Prostate gland (tissue), 2 donors: ENCODE measurements around the gene LHFPL3.

ENCODE experiments used
- POLR2AphosphoS5 ChIP-seq: sonication (generic); formaldehyde crosslinking; IDR thresholded peaks from one replicate; pipeline ENCODE4 v1.6.1; 2017; ENCODE audit warnings: antibody characterized with exemption
- TF ChIP-seq, protein P1 (sequence below), 4 experiments: fragments of 200-600 bp in 2 of 4; fragments of 450-650 bp in 2 of 4; sonication (generic) in 2 of 4; IDR thresholded peaks; 1 replicate in 3 of 4; 2 replicates in 1 of 4; pipeline ENCODE4 v1.5.1; 2016 to 2019; ENCODE audit warnings: antibody characterized with exemption in 4 of 4, mild to moderate bottlenecking in 2 of 4, moderate library complexity in 2 of 4

DNA sequence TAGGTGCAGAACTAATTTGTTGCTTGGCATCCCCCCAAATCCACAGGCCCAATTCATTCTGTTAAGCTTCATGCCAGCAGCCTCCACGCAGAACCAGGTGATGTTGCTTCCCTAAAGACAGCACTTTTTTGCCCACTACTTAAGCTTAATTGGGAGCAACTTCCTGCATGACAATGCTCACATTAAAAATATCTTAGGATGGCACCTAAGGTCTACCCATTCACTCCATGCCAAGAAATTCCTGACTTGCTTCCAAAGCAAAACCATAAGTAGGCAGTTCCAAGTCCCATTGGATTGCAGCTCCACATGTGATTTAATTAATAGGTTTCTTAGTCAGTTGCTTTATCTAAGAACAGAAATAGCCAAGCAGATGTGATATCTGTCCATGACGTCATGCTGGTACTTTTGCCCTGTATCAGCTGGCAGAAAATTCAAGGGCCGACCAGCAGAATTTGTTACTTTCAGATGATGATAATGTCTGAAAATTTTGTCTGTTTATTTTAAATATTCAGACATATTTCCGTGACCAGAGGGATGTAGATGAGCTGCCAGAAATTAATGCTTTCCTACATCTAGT lies 325.5 kb downstream of the LHFPL3 start:
- TF ChIP-seq, protein P1, sequence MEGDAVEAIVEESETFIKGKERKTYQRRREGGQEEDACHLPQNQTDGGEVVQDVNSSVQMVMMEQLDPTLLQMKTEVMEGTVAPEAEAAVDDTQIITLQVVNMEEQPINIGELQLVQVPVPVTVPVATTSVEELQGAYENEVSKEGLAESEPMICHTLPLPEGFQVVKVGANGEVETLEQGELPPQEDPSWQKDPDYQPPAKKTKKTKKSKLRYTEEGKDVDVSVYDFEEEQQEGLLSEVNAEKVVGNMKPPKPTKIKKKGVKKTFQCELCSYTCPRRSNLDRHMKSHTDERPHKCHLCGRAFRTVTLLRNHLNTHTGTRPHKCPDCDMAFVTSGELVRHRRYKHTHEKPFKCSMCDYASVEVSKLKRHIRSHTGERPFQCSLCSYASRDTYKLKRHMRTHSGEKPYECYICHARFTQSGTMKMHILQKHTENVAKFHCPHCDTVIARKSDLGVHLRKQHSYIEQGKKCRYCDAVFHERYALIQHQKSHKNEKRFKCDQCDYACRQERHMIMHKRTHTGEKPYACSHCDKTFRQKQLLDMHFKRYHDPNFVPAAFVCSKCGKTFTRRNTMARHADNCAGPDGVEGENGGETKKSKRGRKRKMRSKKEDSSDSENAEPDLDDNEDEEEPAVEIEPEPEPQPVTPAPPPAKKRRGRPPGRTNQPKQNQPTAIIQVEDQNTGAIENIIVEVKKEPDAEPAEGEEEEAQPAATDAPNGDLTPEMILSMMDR (IDR thresholded peaks at IDR 0.05) = no peak
- TF ChIP-seq POLR2AphosphoS5 = no peak
